Adrenal gland (tissue), 5 donors: ENCODE results near the gene PORCN.

Source experiments
- POLR2A ChIP-seq, 2 donors: fragments of 450-650 bp; IDR thresholded peaks; one replicate each; pipeline ENCODE4 v1.6.1; 2017; ENCODE audit warnings: antibody characterized with exemption in 2 of 2, mild to moderate bottlenecking in 2 of 2, moderate library complexity in 1 of 2
- TF ChIP-seq, protein P1 (sequence below), 6 experiments: fragments of 450-650 bp in 4 of 6; fragments of 200-600 bp in 2 of 6; sonication (generic) in 1 of 6; IDR thresholded peaks; 1 replicate in 5 of 6; 2 replicates in 1 of 6; pipeline versions ENCODE4 v1.5.1 to v1.8.0; 2016 to 2021; ENCODE audit warnings: antibody characterized with exemption in 6 of 6, mild to moderate bottlenecking in 2 of 6, moderate library complexity in 1 of 6
- donor health status: DM: no; HTN: no; CAD: no.

DNA sequence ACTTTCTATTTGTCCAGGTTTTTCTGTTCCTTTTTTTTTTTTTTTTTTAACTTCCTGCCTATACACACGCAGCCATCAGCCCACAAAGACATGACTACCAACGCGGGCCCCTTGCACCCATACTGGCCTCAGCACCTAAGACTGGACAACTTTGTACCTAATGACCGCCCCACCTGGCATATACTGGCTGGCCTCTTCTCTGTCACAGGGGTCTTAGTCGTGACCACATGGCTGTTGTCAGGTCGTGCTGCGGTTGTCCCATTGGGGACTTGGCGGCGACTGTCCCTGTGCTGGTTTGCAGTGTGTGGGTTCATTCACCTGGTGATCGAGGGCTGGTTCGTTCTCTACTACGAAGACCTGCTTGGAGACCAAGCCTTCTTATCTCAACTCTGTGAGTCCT is 14.9 kb downstream of the PORCN start:
- TF ChIP-seq, protein P1, sequence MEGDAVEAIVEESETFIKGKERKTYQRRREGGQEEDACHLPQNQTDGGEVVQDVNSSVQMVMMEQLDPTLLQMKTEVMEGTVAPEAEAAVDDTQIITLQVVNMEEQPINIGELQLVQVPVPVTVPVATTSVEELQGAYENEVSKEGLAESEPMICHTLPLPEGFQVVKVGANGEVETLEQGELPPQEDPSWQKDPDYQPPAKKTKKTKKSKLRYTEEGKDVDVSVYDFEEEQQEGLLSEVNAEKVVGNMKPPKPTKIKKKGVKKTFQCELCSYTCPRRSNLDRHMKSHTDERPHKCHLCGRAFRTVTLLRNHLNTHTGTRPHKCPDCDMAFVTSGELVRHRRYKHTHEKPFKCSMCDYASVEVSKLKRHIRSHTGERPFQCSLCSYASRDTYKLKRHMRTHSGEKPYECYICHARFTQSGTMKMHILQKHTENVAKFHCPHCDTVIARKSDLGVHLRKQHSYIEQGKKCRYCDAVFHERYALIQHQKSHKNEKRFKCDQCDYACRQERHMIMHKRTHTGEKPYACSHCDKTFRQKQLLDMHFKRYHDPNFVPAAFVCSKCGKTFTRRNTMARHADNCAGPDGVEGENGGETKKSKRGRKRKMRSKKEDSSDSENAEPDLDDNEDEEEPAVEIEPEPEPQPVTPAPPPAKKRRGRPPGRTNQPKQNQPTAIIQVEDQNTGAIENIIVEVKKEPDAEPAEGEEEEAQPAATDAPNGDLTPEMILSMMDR (IDR thresholded peaks at IDR 0.05) = no peak
- no peak for TF ChIP-seq POLR2A (IDR thresholded peaks at IDR 0.05)
